Vagina (tissue), 2 donors: ENCODE data around the gene VIPR1.
"Not testable (repeated sequence)": the region's sequence is repeated elsewhere in the genome, so short reads cannot be mapped to it uniquely, and the experiment has no call there.

Source experiments
- POLR2A ChIP-seq, 2 donors: fragments of 450-650 bp; IDR thresholded peaks; one replicate each; pipeline ENCODE4 v1.6.1; 2017; ENCODE audit warnings: antibody characterized with exemption in 2 of 2, mild to moderate bottlenecking in 2 of 2, moderate library complexity in 2 of 2
- TF ChIP-seq, protein P1 (sequence below), 3 experiments: fragments of 450-650 bp in 2 of 3; fragments of 200-600 bp in 1 of 3; sonication (generic) in 1 of 3; IDR thresholded peaks; one replicate each; pipeline ENCODE4 v1.5.1; 2017 to 2019; ENCODE audit warnings: antibody characterized with exemption in 3 of 3, mild to moderate bottlenecking in 2 of 3, moderate library complexity in 2 of 3

DNA sequence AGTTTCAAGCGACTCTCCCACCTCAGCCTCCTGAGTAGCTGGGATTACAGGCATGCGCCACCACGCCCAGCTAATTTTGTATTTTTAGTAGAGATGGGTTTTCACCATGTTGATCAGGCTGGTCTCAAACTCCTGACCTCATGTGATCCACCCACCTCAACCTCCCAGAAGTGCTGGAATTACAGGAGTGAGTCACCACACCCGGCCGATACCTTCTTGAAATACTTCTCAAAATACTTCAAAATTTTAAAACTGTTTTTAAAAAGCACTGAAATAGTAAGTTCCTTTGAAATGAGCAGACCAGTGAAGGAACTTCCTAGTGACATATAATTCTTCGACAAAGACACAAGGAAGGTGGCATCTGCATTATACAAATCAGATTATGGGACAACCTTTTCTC, 54.4 kb downstream of the VIPR1 start:
- TF ChIP-seq POLR2A (IDR thresholded peaks at IDR 0.05): not testable (repeated sequence)
- TF ChIP-seq, protein P1, sequence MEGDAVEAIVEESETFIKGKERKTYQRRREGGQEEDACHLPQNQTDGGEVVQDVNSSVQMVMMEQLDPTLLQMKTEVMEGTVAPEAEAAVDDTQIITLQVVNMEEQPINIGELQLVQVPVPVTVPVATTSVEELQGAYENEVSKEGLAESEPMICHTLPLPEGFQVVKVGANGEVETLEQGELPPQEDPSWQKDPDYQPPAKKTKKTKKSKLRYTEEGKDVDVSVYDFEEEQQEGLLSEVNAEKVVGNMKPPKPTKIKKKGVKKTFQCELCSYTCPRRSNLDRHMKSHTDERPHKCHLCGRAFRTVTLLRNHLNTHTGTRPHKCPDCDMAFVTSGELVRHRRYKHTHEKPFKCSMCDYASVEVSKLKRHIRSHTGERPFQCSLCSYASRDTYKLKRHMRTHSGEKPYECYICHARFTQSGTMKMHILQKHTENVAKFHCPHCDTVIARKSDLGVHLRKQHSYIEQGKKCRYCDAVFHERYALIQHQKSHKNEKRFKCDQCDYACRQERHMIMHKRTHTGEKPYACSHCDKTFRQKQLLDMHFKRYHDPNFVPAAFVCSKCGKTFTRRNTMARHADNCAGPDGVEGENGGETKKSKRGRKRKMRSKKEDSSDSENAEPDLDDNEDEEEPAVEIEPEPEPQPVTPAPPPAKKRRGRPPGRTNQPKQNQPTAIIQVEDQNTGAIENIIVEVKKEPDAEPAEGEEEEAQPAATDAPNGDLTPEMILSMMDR (IDR thresholded peaks at IDR 0.05): not testable (repeated sequence)
